Dendritic cell treated with granulocyte-macrophage colony-stimulating factor and Interleukin-4, amounts not matched to agents 40 ng/mL and 50 ng/mL, for 4 days (primary cell): Measurements from ENCODE around the gene PLEKHG4B.
"Not testable (repeated sequence)": the region's sequence is repeated elsewhere in the genome, so short reads cannot be mapped to it uniquely, and the experiment has no call there.

Experiments used
- H3K27ac Mint-ChIP-seq: one replicate; pipeline ENCODE4 v1.8.0; 2022; ENCODE audit warnings: mild to moderate bottlenecking, mixed read lengths
- H3K27me3 Mint-ChIP-seq: one replicate; pipeline ENCODE4 v1.8.0; 2022; ENCODE audit warnings: mild to moderate bottlenecking, mixed read lengths
- H3K36me3 Mint-ChIP-seq: one replicate; pipeline ENCODE4 v1.8.0; 2022; ENCODE audit warnings: low read depth, mixed read lengths
- H3K4me1 Mint-ChIP-seq: one replicate; pipeline ENCODE4 v1.8.0; 2022; ENCODE audit warnings: low read depth, mixed read lengths
- H3K4me3 Mint-ChIP-seq: one replicate; pipeline ENCODE4 v1.8.0; 2022; ENCODE audit warnings: mild to moderate bottlenecking, moderate library complexity, mixed read lengths
- H3K9me3 Mint-ChIP-seq: one replicate; pipeline ENCODE4 v1.8.0; 2022; ENCODE audit warnings: mixed read lengths
- intact Hi-C: fragments of 100-400 bp; cut with micrococcal nuclease; formaldehyde crosslinking; loops from one replicate; pipeline ENCODE4 v1.15.0; 2022

Gene PLEKHG4B

GRCh38 chr5:231661-232060 lies 139.7 kb downstream of the PLEKHG4B start:
- Mint-ChIP-seq H3K4me3 (no peak overlapping the region), H3K4me1 (no peaks in the 10 kb centered on the region), H3K27me3 (no peaks in the 10 kb centered on the region), H3K27ac (no peak overlapping the region), H3K9me3 (no peaks in the 10 kb centered on the region), H3K36me3 (peaks cover 93% of the 10 kb centered on the region)
- intact Hi-C loops = no loop called here

GRCh38 chr5:233426-233825 lies 141.5 kb downstream of the PLEKHG4B start:
- not testable (repeated sequence) for H3K27me3 Mint-ChIP-seq, H3K27ac Mint-ChIP-seq

DNA sequence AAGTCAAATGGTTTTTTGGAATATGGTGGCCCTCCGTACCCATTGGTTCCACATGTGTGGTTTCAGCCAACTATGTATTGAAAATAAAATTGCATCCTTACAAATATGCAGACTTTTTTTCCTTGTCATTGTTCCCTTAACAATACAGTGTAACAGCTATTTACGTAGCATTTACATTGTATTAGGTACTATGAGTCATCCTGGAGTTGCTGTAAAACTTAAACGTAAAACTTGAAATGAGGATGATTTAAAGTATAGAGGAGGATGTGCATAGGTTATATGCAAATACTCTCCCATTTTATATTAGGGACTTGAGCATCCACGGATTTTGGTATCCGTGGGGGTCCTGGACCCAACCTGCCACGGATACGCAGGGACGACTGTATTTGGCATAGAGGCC lies 142.5 kb downstream of the PLEKHG4B start:
- Mint-ChIP-seq H3K27me3 (no peaks in the 10 kb centered on the region), H3K4me3 (no peak overlapping the region), H3K9me3 (no peaks in the 10 kb centered on the region), H3K4me1 (no peaks in the 10 kb centered on the region), H3K36me3 (peaks cover 93% of the 10 kb centered on the region), H3K27ac (no peak overlapping the region)
- intact Hi-C loops = no loop called here

More at GRCh38 chr5:233426-233825, 141.5 kb downstream of the PLEKHG4B start:
- intact Hi-C loops, H3K9me3 Mint-ChIP-seq, H3K4me1 Mint-ChIP-seq, H3K4me3 Mint-ChIP-seq: not testable (repeated sequence)
- H3K36me3 Mint-ChIP-seq = peaks cover 93% of the 10 kb centered on the region

DNA sequence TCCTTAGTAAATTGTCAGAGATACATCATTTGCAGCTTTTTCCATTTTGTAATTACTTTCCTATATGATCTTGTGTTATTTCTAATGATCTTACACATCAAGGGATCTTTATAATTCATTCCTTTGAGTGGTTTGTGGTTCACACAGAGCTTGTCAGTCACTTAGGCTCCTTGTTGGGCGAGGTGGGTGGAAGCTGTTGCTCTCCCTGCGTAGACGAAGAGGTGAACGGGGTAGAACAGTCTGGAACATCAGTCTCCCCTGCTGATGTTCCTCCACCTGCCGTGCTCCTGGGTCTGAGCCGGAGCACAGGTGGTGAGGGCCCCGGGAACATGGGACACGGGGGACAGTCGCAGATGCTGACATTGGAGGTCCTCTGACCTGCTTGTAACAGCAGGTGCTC lies 143.6 kb downstream of the PLEKHG4B start:
- H3K27ac Mint-ChIP-seq, intact Hi-C loops, H3K27me3 Mint-ChIP-seq, H3K9me3 Mint-ChIP-seq, H3K4me3 Mint-ChIP-seq, H3K4me1 Mint-ChIP-seq: not testable (repeated sequence)
- peaks cover 98% of the 10 kb centered on the region for H3K36me3 Mint-ChIP-seq

GRCh38 chr5:237931-238330 lies 146.0 kb downstream of the PLEKHG4B start:
- H3K4me3 Mint-ChIP-seq, H3K27me3 Mint-ChIP-seq, H3K4me1 Mint-ChIP-seq, H3K27ac Mint-ChIP-seq, H3K9me3 Mint-ChIP-seq, intact Hi-C loops: not testable (repeated sequence)
- peaks cover 98% of the 10 kb centered on the region for H3K36me3 Mint-ChIP-seq
